Esophagus mucosa (tissue), 1 donor: Measurements from ENCODE around the gene PBX2. TPM values are rescaled to one million over a fixed set of nuclear protein-coding genes. Genes with fewer than 3 reads are reported as not detected.
"Not testable (repeated sequence)": the region's sequence is repeated elsewhere in the genome, so short reads cannot be mapped to it uniquely, and the experiment has no call there.

ENCODE experiments used
- ATAC-seq: fragments of 200-7000 bp; cut with Tn5 transposase; one replicate; pipeline ENCODE4 v1.9.1; 2020
- total RNA-seq: library from RNA; stranded (reverse); gene quantifications from one replicate; pipeline ENCODE4 v1.2.4, GENCODE V29; 2023
- donor health status: DM: yes; HTN: yes; CAD: no.

PBX2 gene
- total RNA-seq, 1 donor from 2014 or later: 34.7 TPM

GRCh38 chr6:32186151-32186840, 3.7 kb downstream of the PBX2 start:
- ATAC-seq: not testable (repeated sequence)

- peak; percentile 54 for ATAC-seq
Measured at GRCh38 chr6:32185681-32186131, 4.3 kb downstream of the PBX2 start.

- no peak for ATAC-seq
Measured at GRCh38 chr6:32184084-32184640, 5.8 kb downstream of the PBX2 start, which contains the start of gene AGER. AGER (minus strand) TSS chr6:32184253; CDS start chr6:32184222, 31 bp downstream.

- ATAC-seq: no peak
Measured at GRCh38 chr6:32183483-32184083, 6.4 kb downstream of the PBX2 start.

- ATAC-seq: no peak
Measured at GRCh38 chr6:32183030-32183429, 7.0 kb downstream of the PBX2 start.

- ATAC-seq: no peak
Measured at GRCh38 chr6:32182555-32182981, 7.4 kb downstream of the PBX2 start.

GRCh38 chr6:32181915-32182529, 8.0 kb downstream of the PBX2 start:
- no peak for ATAC-seq

- ATAC-seq: no peak
Measured at GRCh38 chr6:32181148-32181702, 8.8 kb downstream of the PBX2 start.

- no peak for ATAC-seq
Measured at GRCh38 chr6:32179766-32180405, 10.1 kb downstream of the PBX2 start.

GRCh38 chr6:32178547-32179440, 11.2 kb downstream of the PBX2 start:
- no peak for ATAC-seq

GRCh38 chr6:32177788-32178546, 12.0 kb downstream of the PBX2 start, which contains the start of gene RNF5:
RNF5 (plus strand) TSS chr6:32178405; CDS start chr6:32178512, 107 bp downstream.
- ATAC-seq: peak; percentile 89

GRCh38 chr6:32177183-32177787, 12.7 kb downstream of the PBX2 start:
- no peak for ATAC-seq

GRCh38 chr6:32176476-32177182, 13.4 kb downstream of the PBX2 start:
- ATAC-seq: no peak

GRCh38 chr6:32175711-32176475, 14.1 kb downstream of the PBX2 start, which contains the start of gene AGPAT1:
AGPAT1 (minus strand) TSS chr6:32176084; CDS start chr6:32171496, 4,588 bp downstream.
- ATAC-seq: peak; percentile 56

- ATAC-seq: no peak
Measured at GRCh38 chr6:32175322-32175710, 14.7 kb downstream of the PBX2 start.

GRCh38 chr6:32174416-32174815, 15.6 kb downstream of the PBX2 start:
- ATAC-seq: no peak

GRCh38 chr6:32173051-32173727, 16.8 kb downstream of the PBX2 start:
- ATAC-seq: no peak

GRCh38 chr6:32171234-32171633, 18.8 kb downstream of the PBX2 start:
- ATAC-seq: no peak
